ENCODE results near the gene PRR23E.

GRCh38 chr3:127153506-127153815 lies 39.5 kb upstream of the PRR23E start:
- TF ChIP-seq CTCF (IDR thresholded peaks at IDR 0.05) (no peak), POLR2A (IDR thresholded peaks at IDR 0.05) (no peak)
